ENCODE data around the gene NRARP. TPM values are rescaled to one million over a fixed set of nuclear protein-coding genes. Genes with fewer than 3 reads are reported as not detected.

Gene NRARP
- total and polyA plus RNA-seq, 2 of the 13 experiments (the other 11 are each of a cell fraction or from before 2014, with no cell fraction given) = 0.22 to 0.46 TPM

DNA sequence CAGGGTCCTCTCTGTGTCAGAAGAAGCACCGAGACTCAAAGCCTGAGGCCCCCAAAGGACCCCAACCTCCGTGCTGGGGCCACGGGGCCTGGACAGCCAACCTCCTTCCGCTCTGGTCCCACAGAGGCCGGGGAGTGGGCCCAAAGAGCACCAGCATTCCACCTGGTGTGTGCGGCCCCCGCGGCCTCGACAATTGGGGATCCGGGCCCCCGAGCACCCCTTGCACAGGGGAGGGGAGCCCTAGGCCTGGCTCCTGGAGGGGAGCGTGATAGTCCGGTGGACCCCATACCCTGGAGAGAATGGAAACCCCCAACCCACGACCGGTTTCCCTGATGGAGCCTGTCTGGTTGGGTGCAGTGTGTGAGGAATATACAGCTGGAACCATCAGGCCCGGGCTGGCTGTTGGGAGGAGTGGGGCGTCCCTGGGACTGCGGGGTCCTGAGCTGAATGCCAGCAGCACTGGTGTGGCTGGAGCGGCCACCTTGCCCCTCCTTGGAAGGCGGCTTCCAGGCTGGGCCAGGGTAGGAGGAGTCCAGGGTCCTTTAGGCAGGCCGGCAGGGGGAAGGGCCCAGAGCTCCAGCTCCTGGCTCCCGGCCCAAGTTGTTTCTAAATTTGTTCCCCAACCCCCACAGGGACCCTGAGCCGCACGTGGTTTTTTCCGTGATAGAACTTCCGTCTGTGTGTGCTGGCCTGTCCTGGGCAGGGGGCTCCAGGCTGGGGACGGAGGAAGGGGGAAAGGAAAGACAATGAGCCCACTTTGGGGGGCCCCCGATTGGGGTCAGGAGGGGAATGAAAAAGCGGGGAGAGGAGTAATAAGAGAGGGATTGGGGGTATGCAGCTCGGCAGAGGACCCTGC lies 25.4 kb downstream of the NRARP start (continued):
- TF ChIP-seq, protein P1, sequence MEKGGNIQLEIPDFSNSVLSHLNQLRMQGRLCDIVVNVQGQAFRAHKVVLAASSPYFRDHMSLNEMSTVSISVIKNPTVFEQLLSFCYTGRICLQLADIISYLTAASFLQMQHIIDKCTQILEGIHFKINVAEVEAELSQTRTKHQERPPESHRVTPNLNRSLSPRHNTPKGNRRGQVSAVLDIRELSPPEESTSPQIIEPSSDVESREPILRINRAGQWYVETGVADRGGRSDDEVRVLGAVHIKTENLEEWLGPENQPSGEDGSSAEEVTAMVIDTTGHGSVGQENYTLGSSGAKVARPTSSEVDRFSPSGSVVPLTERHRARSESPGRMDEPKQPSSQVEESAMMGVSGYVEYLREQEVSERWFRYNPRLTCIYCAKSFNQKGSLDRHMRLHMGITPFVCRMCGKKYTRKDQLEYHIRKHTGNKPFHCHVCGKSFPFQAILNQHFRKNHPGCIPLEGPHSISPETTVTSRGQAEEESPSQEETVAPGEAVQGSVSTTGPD (CRISPR knock-in tag; IDR thresholded peaks at IDR 0.05) = no peak
- TF ChIP-seq ZBTB14 (CRISPR knock-in tag; IDR thresholded peaks at IDR 0.05) (no peak), GLI4 (CRISPR knock-in tag; IDR thresholded peaks at IDR 0.05; ENCODE audit: borderline replicate concordance) (0 out of 2 replicates have a peak, but pooled peaks have one; percentile 78), ZNF740 (CRISPR knock-in tag; IDR thresholded peaks at IDR 0.05) (no peak), STAT5B (CRISPR knock-in tag; IDR thresholded peaks at IDR 0.05) (no peak), ZNF33B (CRISPR knock-in tag; IDR thresholded peaks at IDR 0.05) (no peak), RBFOX2 (IDR thresholded peaks at IDR 0.05; ENCODE audit: low read depth, low read length) (no peak), CERS6 (CRISPR knock-in tag; IDR thresholded peaks at IDR 0.05) (no peak), HNRNPLL (IDR thresholded peaks at IDR 0.05; ENCODE audit: low read depth, low read length, poor library complexity, severe bottlenecking) (peak; percentile 20), NR0B2 (CRISPR knock-in tag; IDR thresholded peaks at IDR 0.05) (no peak), EZH2 (conservative IDR thresholded peaks at IDR 0.05; ENCODE audit: low read depth, low read length) (no peak), PHB2 (IDR thresholded peaks at IDR 0.05; ENCODE audit: partially characterized antibody) (no peak), SMAD1 (CRISPR knock-in tag; IDR thresholded peaks at IDR 0.05; ENCODE audit: borderline replicate concordance, low read depth) (no peak), BCL6 (CRISPR knock-in tag; IDR thresholded peaks at IDR 0.05) (no peak), RBM39 (IDR thresholded peaks at IDR 0.05; ENCODE audit: low read depth, low read length, poor library complexity, severe bottlenecking) (no peak), ZNF124 (CRISPR knock-in tag; IDR thresholded peaks at IDR 0.05) (no peak), TOE1 (CRISPR knock-in tag; IDR thresholded peaks at IDR 0.05) (no peak), ZNF552 (CRISPR knock-in tag; IDR thresholded peaks at IDR 0.05; ENCODE audit: borderline replicate concordance) (no peak), CHCHD3 (CRISPR knock-in tag; IDR thresholded peaks at IDR 0.05) (no peak), ATAD3A (CRISPR knock-in tag; IDR thresholded peaks at IDR 0.05) (no peak), NFIB (CRISPR knock-in tag; IDR thresholded peaks at IDR 0.05; ENCODE audit: borderline replicate concordance) (no peak), ZNF790 (CRISPR knock-in tag; IDR thresholded peaks at IDR 0.05; ENCODE audit: borderline replicate concordance) (no peak)
- TF ChIP-seq, protein P2, sequence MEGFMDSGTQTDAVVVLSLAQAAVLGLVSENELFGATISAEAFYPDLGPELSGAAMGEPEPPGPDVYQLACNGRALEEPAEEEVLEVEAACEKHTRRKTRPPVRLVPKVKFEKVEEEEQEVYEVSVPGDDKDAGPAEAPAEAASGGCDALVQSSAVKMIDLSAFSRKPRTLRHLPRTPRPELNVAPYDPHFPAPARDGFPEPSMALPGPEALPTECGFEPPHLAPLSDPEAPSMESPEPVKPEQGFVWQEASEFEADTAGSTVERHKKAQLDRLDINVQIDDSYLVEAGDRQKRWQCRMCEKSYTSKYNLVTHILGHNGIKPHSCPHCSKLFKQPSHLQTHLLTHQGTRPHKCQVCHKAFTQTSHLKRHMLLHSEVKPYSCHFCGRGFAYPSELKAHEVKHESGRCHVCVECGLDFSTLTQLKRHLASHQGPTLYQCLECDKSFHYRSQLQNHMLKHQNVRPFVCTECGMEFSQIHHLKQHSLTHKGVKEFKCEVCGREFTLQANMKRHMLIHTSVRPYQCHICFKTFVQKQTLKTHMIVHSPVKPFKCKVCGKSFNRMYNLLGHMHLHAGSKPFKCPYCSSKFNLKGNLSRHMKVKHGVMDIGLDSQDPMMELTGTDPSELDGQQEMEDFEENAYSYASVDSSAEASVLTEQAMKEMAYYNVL (CRISPR knock-in tag; IDR thresholded peaks at IDR 0.05; ENCODE audit: borderline replicate concordance) = peak; percentile 37; the same call in 1 of the 2 replicates
